ENCODE results near the gene NBEAL1.
"Not testable (repeated sequence)": the region's sequence is repeated elsewhere in the genome, so short reads cannot be mapped to it uniquely, and the experiment has no call there.

The NBEAL1 gene

GRCh38 chr2:203014456-203015199, at the start of gene NBEAL1:
Gene NBEAL1, plus strand, starts transcription at chr2:203014875. Its CDS starts 1,510 bp downstream, at chr2:203016385.
- DNase-seq, result peak; percentile 99

GRCh38 chr2:202965810-202966460, 48.7 kb upstream of the NBEAL1 start:
- no peak for DNase-seq

GRCh38 chr2:202969404-202969803, 45.3 kb upstream of the NBEAL1 start:
- DNase-seq, result not testable (repeated sequence)

- DNase-seq, result no peak
Observed at GRCh38 chr2:202976809-202977208, 37.9 kb upstream of the NBEAL1 start.

GRCh38 chr2:202982779-202983491, 31.7 kb upstream of the NBEAL1 start:
- DNase-seq, result no peak

- DNase-seq, result no peak
Observed at GRCh38 chr2:202989749-202990148, 24.9 kb upstream of the NBEAL1 start.

- DNase-seq, result no peak
Observed at GRCh38 chr2:202990501-202990900, 24.2 kb upstream of the NBEAL1 start.

- not testable (repeated sequence) for DNase-seq
Observed at GRCh38 chr2:202997113-202997512, 17.6 kb upstream of the NBEAL1 start.

- DNase-seq, result no peak
Observed at GRCh38 chr2:203002054-203002821, 12.4 kb upstream of the NBEAL1 start.

- DNase-seq, result no peak
Observed at GRCh38 chr2:203003716-203004115, 11.0 kb upstream of the NBEAL1 start.

- no peak for DNase-seq
Observed at GRCh38 chr2:203016716-203017115, 2.0 kb downstream of the NBEAL1 start.

GRCh38 chr2:203018181-203018580, 3.5 kb downstream of the NBEAL1 start:
- DNase-seq, result no peak

GRCh38 chr2:203019142-203019541, 4.5 kb downstream of the NBEAL1 start:
- no peak for DNase-seq

GRCh38 chr2:203021991-203022390, 7.3 kb downstream of the NBEAL1 start:
- DNase-seq, result no peak

GRCh38 chr2:203022751-203023150, 8.1 kb downstream of the NBEAL1 start:
- DNase-seq, result no peak

- no peak for DNase-seq
Observed at GRCh38 chr2:203025592-203025991, 10.9 kb downstream of the NBEAL1 start.

- DNase-seq, result no peak
Observed at GRCh38 chr2:203030545-203030944, 15.9 kb downstream of the NBEAL1 start.

GRCh38 chr2:203030991-203031390, 16.3 kb downstream of the NBEAL1 start:
- no peak for DNase-seq

- DNase-seq, result no peak
Observed at GRCh38 chr2:203033395-203033794, 18.7 kb downstream of the NBEAL1 start.

GRCh38 chr2:203035879-203036470, 21.3 kb downstream of the NBEAL1 start:
- no peak for DNase-seq

- no peak for DNase-seq
Observed at GRCh38 chr2:203037026-203037425, 22.4 kb downstream of the NBEAL1 start.

- no peak for DNase-seq
Observed at GRCh38 chr2:203038586-203038985, 23.9 kb downstream of the NBEAL1 start.

GRCh38 chr2:203039211-203039610, 24.5 kb downstream of the NBEAL1 start:
- DNase-seq, result not testable (repeated sequence)
